HUES6 (cell line): ENCODE measurements around the gene STC2.

Source experiments
- H3K27ac ChIP-seq: 2 replicates; pipeline ENCODE4 v1.7.0; 2013; ENCODE audit warnings: low read depth, mild to moderate bottlenecking, low read length, inconsistent platforms
- H3K27me3 ChIP-seq: 2 replicates; pipeline ENCODE4 v1.6.1; 2013; ENCODE audit warnings: low read length; ENCODE audit not compliant: control insufficient read depth, insufficient read depth
- H3K36me3 ChIP-seq: 2 replicates; pipeline ENCODE4 v1.6.1; 2013; ENCODE audit warnings: low read length; ENCODE audit not compliant: control insufficient read depth, insufficient read depth
- H3K4me1 ChIP-seq: 2 replicates; pipeline ENCODE4 v1.6.1; 2013; ENCODE audit warnings: low read length; ENCODE audit not compliant: control insufficient read depth, insufficient read depth
- H3K4me3 ChIP-seq: 2 replicates; pipeline ENCODE4 v1.5.1; 2013; ENCODE audit warnings: low read depth, low read length
- H3K9ac ChIP-seq: one replicate; pipeline ENCODE4 v1.6.1; 2013; ENCODE audit warnings: mild to moderate bottlenecking, low read length
- H3K9me3 ChIP-seq: 2 replicates; pipeline ENCODE4 v1.6.1; 2013; ENCODE audit warnings: low read depth, low read length; ENCODE audit not compliant: control insufficient read depth, insufficient read depth

The STC2 gene

GRCh38 chr5:173318330-173318729 is 9.9 kb downstream of the STC2 start:
- H3K27me3 ChIP-seq, result no peaks in the 10 kb centered on the region
- peaks cover 66% of the 10 kb centered on the region for H3K36me3 ChIP-seq
- H3K9ac ChIP-seq, result no peak overlapping the region
- H3K9me3 ChIP-seq, result no peaks in the 10 kb centered on the region
- peaks cover 16% of the 10 kb centered on the region for H3K4me1 ChIP-seq
- H3K4me3 ChIP-seq, result no peak overlapping the region
- H3K27ac ChIP-seq, result no peak overlapping the region

DNA sequence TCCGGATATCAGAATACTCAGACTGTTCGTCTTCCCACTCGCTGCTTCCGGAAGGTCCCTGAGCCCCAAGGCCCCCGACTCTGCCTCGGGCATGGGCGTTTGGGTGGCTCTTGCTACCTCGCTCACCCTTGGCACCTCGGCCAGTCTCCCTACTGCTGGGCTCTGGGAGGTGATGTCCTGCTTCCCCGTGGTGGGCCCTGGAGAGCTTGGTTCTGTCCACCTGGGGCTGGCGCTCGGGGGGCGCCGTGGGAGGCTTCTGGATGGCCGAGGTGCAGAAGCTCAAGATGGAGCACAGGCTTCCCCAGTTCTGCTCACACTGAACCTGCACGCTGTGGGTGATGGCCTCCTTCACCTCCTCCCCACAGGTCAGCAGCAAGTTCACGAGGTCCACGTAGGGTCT is 10.4 kb downstream of the STC2 start:
- H3K27ac ChIP-seq, result no peak overlapping the region
- no peak overlapping the region for H3K9ac ChIP-seq
- H3K27me3 ChIP-seq, result no peaks in the 10 kb centered on the region
- H3K9me3 ChIP-seq, result no peaks in the 10 kb centered on the region
- H3K36me3 ChIP-seq, result peaks cover 61% of the 10 kb centered on the region
- H3K4me3 ChIP-seq, result no peak overlapping the region
- peaks cover 16% of the 10 kb centered on the region for H3K4me1 ChIP-seq

DNA sequence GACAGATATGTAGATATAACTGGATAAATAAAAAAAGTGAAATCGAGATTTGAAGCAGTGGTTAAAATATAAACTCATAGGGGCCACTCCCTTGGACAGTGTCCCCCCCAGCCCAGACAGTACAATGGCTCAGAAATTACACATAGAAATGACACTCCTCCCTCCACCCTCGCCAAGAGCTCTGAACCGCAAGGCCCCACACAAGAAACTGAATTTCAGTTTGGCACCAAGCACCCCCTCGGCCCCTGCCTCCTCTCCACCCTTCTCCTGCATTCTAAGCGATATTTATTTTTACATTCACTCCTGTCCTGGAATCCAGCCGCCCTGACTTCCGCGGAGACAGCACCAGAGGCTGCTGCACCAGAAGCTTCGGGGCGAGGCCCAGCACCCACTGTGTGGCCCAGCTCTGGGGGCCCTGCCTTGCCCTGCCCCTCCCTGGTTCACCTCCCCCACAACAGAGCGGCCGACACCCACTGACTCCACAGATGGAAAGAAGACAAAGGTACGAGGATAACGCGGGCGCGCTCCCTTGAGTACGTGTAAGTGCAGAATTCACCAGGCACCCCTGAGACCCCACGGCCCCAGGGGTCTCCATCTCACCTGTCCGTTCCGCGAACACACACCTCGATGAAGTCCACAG is 11.0 kb downstream of the STC2 start:
- H3K27me3 ChIP-seq, result no peaks in the 10 kb centered on the region
- H3K9me3 ChIP-seq, result no peaks in the 10 kb centered on the region
- H3K27ac ChIP-seq, result no peak overlapping the region
- no peak overlapping the region for H3K4me3 ChIP-seq
- H3K36me3 ChIP-seq, result peaks cover 55% of the 10 kb centered on the region
- no peak overlapping the region for H3K9ac ChIP-seq
- H3K4me1 ChIP-seq, result peaks cover 16% of the 10 kb centered on the region

DNA sequence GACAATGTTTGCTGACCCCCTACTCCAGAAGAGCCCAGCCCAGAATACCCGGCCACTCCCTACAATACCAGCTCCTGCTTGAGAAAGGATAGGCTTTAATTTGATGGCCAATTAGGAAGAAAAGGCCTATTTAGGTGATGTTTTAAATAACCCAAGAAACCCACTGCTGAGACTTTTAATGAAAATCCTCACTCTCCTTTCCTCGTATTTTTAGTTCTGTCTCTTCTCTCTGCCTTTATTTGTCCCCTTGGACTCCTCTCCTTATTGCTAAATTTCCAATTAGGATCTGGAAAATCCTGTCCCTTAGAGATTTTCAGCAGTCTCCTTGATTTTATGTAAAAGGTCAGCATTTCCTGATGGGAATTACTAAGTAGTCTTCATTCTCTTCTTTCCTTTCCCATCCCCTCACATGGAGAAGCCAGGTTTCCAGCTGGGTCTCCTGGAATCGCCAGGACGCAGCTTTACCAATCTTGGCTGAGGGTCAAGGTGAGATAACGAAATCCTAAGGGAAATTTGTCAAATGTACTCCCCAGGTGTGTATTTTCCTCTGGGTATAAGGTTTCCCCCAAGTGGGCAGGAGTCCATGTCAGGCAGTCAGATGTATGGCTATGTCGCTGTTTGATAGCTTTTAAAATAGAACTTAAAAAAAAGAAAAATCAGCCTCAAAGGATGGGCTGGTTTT is 11.7 kb downstream of the STC2 start:
- Histone ChIP-seq H3K36me3 (peaks cover 48% of the 10 kb centered on the region), H3K9ac (no peak overlapping the region), H3K4me1 (peaks cover 16% of the 10 kb centered on the region), H3K9me3 (no peaks in the 10 kb centered on the region), H3K4me3 (no peak overlapping the region), H3K27ac (no peak overlapping the region), H3K27me3 (no peaks in the 10 kb centered on the region)

- Histone ChIP-seq H3K27ac (no peak overlapping the region), H3K9me3 (no peaks in the 10 kb centered on the region), H3K4me3 (no peak overlapping the region), H3K9ac (no peak overlapping the region), H3K27me3 (0 out of 2 replicates have a peak, but pooled peaks cover 3% of the 10 kb centered on the region), H3K4me1 (peaks cover 16% of the 10 kb centered on the region), H3K36me3 (peaks cover 40% of the 10 kb centered on the region)
These were observed 12.5 kb downstream of the STC2 start for GRCh38 chr5:173315495-173316338.

GRCh38 chr5:173314166-173314952 is 13.9 kb downstream of the STC2 start:
- peaks cover 27% of the 10 kb centered on the region for H3K36me3 ChIP-seq
- no peak overlapping the region for H3K4me3 ChIP-seq
- peaks cover 6% of the 10 kb centered on the region; the same call in 1 of the 2 replicates for H3K27me3 ChIP-seq
- H3K27ac ChIP-seq, result no peak overlapping the region
- H3K4me1 ChIP-seq, result peaks cover 16% of the 10 kb centered on the region
- H3K9ac ChIP-seq, result no peak overlapping the region
- H3K9me3 ChIP-seq, result no peaks in the 10 kb centered on the region

- H3K4me1 ChIP-seq, result peaks cover 16% of the 10 kb centered on the region
- H3K27ac ChIP-seq, result no peak overlapping the region
- no peak overlapping the region for H3K9ac ChIP-seq
- H3K4me3 ChIP-seq, result no peak overlapping the region
- H3K27me3 ChIP-seq, result peaks cover 6% of the 10 kb centered on the region; the same call in 1 of the 2 replicates
- no peaks in the 10 kb centered on the region for H3K9me3 ChIP-seq
- peaks cover 17% of the 10 kb centered on the region for H3K36me3 ChIP-seq
These were observed 14.8 kb downstream of the STC2 start for GRCh38 chr5:173313351-173313801.

GRCh38 chr5:173312821-173313220 is 15.4 kb downstream of the STC2 start:
- H3K27me3 ChIP-seq, result peaks cover 6% of the 10 kb centered on the region; the same call in 1 of the 2 replicates

GRCh38 chr5:173311818-173312585 is 16.2 kb downstream of the STC2 start:
- Histone ChIP-seq H3K4me3 (no peak overlapping the region), H3K9ac (no peak overlapping the region), H3K9me3 (peaks cover 8% of the 10 kb centered on the region), H3K36me3 (peaks cover 3% of the 10 kb centered on the region; the same call in 1 of the 2 replicates), H3K4me1 (peaks cover 12% of the 10 kb centered on the region), H3K27ac (no peak overlapping the region), H3K27me3 (peaks cover 6% of the 10 kb centered on the region; the same call in 1 of the 2 replicates)

More at GRCh38 chr5:173312821-173313220, 15.4 kb downstream of the STC2 start:
- Histone ChIP-seq H3K36me3 (peaks cover 11% of the 10 kb centered on the region), H3K9ac (no peak overlapping the region), H3K4me3 (no peak overlapping the region), H3K27ac (no peak overlapping the region), H3K9me3 (peaks cover 3% of the 10 kb centered on the region), H3K4me1 (peaks cover 16% of the 10 kb centered on the region)
